Measurements from ENCODE around the gene BUD31. TPM values are rescaled to one million over a fixed set of nuclear protein-coding genes. Genes with fewer than 3 reads are reported as not detected.

The BUD31 gene
- total RNA-seq, 4 donors from 2014 or later = 44.7 to 82.0 (median 58.4) TPM

DNA sequence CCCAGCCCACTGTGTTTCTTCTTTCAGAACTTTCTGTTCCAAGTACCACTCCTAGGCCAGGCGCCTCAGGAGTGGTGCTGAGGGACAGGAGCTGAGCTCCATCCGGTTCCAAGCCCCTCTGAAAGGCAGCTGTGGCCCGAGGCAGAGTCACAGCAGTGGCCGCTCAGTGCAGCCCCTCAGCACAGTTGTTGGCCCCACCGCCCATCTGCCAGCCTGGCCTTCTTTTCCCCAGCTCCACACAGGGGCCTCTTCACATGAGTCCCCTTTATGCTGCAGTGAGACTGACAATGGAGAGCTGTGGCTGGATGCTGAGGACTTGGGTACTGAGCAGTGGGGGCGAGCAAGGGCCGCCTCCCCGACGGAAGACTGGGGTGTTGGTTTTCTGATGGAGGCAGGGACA, 9.5 kb downstream of the BUD31 start:
- H3K36me3 ChIP-seq = peaks cover 0 to 79% (median 4%) of the 10 kb centered on the region in 3 donors
- TF ChIP-seq, protein P1, sequence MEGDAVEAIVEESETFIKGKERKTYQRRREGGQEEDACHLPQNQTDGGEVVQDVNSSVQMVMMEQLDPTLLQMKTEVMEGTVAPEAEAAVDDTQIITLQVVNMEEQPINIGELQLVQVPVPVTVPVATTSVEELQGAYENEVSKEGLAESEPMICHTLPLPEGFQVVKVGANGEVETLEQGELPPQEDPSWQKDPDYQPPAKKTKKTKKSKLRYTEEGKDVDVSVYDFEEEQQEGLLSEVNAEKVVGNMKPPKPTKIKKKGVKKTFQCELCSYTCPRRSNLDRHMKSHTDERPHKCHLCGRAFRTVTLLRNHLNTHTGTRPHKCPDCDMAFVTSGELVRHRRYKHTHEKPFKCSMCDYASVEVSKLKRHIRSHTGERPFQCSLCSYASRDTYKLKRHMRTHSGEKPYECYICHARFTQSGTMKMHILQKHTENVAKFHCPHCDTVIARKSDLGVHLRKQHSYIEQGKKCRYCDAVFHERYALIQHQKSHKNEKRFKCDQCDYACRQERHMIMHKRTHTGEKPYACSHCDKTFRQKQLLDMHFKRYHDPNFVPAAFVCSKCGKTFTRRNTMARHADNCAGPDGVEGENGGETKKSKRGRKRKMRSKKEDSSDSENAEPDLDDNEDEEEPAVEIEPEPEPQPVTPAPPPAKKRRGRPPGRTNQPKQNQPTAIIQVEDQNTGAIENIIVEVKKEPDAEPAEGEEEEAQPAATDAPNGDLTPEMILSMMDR (IDR thresholded peaks at IDR 0.05) = no peak
- no peak for TF ChIP-seq POLR2A (IDR thresholded peaks at IDR 0.05)
- no peak for DNase-seq
- H3K9me3 ChIP-seq = no peaks in the 10 kb centered on the region
- no peaks in the 10 kb centered on the region for H3K27me3 ChIP-seq
- H3K4me3 ChIP-seq = no peak overlapping the region
- H3K4me1 ChIP-seq = no peaks in the 10 kb centered on the region
- H3K27ac ChIP-seq = no peak overlapping the region

DNA sequence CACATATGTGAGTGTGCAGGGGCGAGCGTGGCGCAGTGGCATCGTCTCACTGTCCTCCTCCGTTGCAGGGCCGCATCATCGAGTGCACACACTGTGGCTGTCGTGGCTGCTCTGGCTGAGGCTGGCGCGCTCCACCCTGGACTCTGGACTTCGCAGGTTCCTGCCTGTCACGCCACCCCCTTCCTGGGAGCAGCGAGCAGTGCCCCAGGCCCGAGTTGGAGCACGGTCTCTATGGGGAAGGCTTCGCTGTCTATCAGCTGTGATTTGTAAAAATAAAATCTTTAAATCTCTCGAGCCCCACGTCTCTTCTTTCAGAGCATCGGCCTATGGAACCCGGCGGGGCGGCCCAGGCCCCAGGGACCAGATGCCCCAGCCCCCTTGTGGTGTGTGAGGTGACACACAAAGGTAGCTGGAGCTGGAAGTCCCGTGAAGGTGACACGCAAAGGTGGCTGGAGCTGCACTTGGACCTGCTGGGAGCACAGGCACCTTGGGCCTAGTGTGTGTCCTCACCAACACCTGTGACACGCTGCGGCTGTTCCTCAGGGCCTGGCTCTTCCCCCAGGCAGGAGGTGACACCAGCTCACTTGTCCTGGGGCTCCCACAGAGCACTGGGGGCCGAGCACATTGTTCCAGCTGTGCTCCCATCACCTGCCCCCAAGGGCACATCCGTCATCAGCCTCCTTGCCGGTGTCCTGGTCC, 10.7 kb downstream of the BUD31 start:
- TF ChIP-seq, protein P1 (IDR thresholded peaks at IDR 0.05) = no peak
- TF ChIP-seq POLR2A (IDR thresholded peaks at IDR 0.05) = no peak
- peaks cover 0 to 79% (median 4%) of the 10 kb centered on the region in 3 donors for H3K36me3 ChIP-seq

DNA sequence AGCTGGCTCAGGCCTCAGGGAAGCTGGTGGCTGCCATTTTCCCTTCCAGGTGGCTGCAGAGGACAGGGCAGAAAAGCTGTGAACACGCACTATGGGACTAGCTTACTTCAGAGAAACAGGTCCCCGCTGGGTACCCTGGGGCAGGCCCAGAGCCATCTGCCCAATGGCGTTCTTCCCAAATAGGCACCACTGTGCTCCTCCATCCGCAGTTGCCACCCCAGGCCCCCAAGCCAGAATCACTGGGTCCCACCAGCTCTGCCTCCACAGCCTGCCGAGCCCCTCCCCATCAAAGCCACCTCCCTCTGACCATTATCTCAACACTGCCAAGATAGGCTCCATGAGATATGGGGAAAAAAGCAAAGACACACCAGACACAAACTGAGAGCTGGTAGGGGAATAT, 11.4 kb downstream of the BUD31 start:
- TF ChIP-seq POLR2A (IDR thresholded peaks at IDR 0.05) = no peak
- TF ChIP-seq, protein P1 (IDR thresholded peaks at IDR 0.05) = no peak
- Histone ChIP-seq H3K4me1 (no peaks in the 10 kb centered on the region), H3K4me3 (no peak overlapping the region), H3K9me3 (no peaks in the 10 kb centered on the region), H3K27ac (no peak overlapping the region), H3K36me3 (peaks cover 0 to 79% (median 4%) of the 10 kb centered on the region in 3 donors), H3K27me3 (no peaks in the 10 kb centered on the region)
- DNase-seq = no peak

More for the DNA sequence above, 10.7 kb downstream of the BUD31 start:
- no peaks in the 10 kb centered on the region for H3K9me3 ChIP-seq
- no peak overlapping the region for H3K27ac ChIP-seq
- no peaks in the 10 kb centered on the region for H3K4me1 ChIP-seq
- H3K27me3 ChIP-seq = no peaks in the 10 kb centered on the region
- H3K4me3 ChIP-seq = no peak overlapping the region
- no peak for DNase-seq

DNA sequence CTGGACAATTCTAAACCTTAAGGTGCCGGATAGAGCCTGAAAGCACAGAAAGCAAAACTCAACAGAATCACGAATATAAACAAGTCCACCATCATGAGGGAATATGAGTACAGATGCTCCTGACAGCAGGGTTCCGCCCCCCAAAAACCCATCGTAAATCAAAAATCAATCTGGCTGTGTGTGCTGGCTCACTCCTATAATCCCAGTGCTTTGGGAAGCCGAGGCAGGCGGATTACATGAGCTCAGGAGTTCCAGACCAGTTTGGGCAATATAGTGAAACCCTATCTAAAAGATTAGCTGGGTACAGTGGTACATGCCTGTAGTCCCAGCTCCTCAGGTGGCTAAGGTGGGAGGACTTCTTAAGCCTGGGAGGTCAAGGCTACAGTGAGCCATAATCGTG, 12.2 kb downstream of the BUD31 start:
- Histone ChIP-seq H3K4me1 (no peaks in the 10 kb centered on the region), H3K36me3 (peaks cover 0 to 79% (median 1%) of the 10 kb centered on the region in 3 donors), H3K27me3 (no peaks in the 10 kb centered on the region), H3K9me3 (no peaks in the 10 kb centered on the region), H3K27ac (no peak overlapping the region), H3K4me3 (no peak overlapping the region)
- TF ChIP-seq POLR2A (IDR thresholded peaks at IDR 0.05) = no peak
- TF ChIP-seq, protein P1 (IDR thresholded peaks at IDR 0.05) = no peak
- no peak for DNase-seq

DNA sequence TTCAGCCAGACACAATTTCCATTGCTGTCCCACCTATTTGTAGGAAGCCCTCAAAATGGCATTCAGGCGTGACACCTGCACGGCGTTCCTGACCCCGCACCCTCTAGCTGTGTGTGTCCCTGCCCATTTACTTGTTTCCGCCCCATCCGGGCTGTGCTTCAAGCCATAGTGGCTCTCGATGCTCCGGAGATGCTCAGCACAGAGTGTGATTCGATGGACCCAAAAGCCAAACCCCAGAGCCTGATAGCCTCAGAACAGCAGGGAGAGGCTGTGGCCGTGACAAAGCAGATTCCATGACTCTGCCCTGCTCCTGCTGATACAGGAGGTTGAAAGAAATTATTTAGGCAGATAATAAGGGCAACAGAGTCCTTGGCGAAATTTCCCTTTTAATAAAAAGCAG, 13.4 kb downstream of the BUD31 start:
- peaks cover 0 to 67% (median 0%) of the 10 kb centered on the region in 3 donors for H3K36me3 ChIP-seq

More for the DNA sequence above, 13.4 kb downstream of the BUD31 start:
- Histone ChIP-seq H3K27ac (no peak overlapping the region), H3K4me3 (no peak overlapping the region), H3K27me3 (no peaks in the 10 kb centered on the region), H3K4me1 (no peaks in the 10 kb centered on the region), H3K9me3 (no peaks in the 10 kb centered on the region)
- DNase-seq = no peak
- no peak for TF ChIP-seq POLR2A (IDR thresholded peaks at IDR 0.05)
- TF ChIP-seq, protein P1 (IDR thresholded peaks at IDR 0.05) = no peak

All from Peyer's patch (tissue), 4 donors.